ENCODE results near the gene AUP1.

DNA sequence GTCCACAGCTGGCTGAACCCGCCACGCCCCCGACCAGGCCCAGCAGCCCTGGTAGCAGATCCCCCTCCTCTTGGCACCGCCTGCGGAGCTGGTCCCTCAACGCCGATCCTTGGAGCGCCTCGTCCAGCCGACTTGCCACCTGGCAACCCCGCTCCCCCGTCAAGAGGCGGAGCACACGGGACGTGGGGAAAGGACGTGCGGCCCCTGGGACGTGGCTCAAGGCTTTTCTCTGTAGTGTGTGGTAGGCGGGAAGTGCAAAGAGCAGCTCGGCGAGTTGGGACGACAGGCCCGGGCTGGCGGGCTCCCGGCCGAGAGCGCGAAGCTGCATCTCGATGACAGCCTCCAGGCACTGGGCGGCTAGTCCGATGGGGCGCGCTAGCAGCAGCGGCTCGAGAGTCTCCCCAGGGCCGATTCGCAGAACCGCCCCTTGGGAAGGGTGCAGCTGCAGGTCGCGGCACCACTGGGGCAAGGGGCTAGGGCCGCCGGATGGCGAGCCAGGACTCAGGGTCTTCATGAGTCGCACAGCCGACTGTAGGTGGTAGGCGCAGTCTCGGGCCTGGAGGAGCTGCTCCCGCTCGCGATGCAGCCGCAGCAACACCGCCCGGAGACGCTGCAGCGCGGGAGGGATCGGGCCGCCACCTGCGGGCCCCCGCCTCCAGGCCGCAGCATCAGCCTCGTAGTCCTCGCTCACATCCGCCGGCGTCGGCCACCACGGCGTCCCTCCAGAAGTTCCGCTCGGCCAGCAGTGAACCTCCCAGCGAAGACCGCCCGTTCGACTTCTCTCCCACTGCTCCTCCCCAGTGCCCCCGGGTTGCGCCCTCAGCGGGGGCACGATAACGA, 47.3 kb downstream of the AUP1 start:
- TF ChIP-seq, protein P1, sequence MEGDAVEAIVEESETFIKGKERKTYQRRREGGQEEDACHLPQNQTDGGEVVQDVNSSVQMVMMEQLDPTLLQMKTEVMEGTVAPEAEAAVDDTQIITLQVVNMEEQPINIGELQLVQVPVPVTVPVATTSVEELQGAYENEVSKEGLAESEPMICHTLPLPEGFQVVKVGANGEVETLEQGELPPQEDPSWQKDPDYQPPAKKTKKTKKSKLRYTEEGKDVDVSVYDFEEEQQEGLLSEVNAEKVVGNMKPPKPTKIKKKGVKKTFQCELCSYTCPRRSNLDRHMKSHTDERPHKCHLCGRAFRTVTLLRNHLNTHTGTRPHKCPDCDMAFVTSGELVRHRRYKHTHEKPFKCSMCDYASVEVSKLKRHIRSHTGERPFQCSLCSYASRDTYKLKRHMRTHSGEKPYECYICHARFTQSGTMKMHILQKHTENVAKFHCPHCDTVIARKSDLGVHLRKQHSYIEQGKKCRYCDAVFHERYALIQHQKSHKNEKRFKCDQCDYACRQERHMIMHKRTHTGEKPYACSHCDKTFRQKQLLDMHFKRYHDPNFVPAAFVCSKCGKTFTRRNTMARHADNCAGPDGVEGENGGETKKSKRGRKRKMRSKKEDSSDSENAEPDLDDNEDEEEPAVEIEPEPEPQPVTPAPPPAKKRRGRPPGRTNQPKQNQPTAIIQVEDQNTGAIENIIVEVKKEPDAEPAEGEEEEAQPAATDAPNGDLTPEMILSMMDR (IDR thresholded peaks at IDR 0.05): no peak
- TF ChIP-seq POLR2A (IDR thresholded peaks at IDR 0.05) (no peak), EP300 (IDR thresholded peaks at IDR 0.05) (no peak)
